Measurements from ENCODE around the gene ZNF205. TPM values are rescaled to one million over a fixed set of nuclear protein-coding genes. Genes with fewer than 3 reads are reported as not detected.

Gene ZNF205
- total RNA-seq, 2 experiments from 2014 or later = 0.35 to 0.36 TPM

GRCh38 chr16:3106205-3106928 lies 6.0 kb upstream of the ZNF205 start:
- Mint-ChIP-seq H3K36me3 (no peaks in the 10 kb centered on the region), H3K27me3 (no peaks in the 10 kb centered on the region), H3K9me3 (no peaks in the 10 kb centered on the region), H3K4me3 (peak overlapping the region; percentile 81), H3K27ac (peak overlapping the region; percentile 92), H3K4me1 (peaks cover 10% of the 10 kb centered on the region)
- peak; percentile 95 for DNase-seq

DNA sequence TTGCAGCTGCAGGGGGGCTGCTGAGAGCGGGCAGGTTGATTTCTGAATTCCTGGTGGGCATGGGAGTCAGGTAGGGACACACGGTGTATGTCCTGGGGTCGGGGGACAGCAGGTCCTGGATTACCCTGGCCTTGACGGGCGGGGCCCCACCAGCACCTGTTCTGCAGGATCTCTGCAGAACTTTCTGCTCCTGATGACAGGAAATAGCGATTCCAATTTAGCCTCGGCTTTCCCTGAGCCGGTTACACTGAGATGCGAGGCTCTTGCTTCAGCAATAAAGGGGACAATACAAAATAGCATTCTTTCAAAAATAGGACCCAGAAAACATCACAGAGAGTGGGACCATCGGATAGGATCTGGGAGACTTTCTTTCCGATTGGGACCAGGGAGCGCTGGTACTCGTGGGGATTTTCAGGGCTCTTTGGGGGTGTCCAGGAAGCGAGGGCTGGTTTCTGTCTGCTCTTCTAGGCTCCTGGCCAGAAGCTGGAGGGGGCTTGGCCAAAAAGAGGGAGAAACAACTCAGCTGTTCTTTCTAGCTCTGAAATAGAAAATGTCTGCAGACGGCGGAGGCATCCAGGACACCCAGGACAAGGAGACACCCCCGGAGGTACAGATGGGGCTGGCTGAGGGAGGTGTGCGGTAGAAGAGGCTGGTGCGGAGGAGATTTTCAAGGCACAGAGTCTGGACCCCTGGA lies 642 bp downstream of the ZNF205 start:
- Mint-ChIP-seq H3K9me3 (no peaks in the 10 kb centered on the region), H3K36me3 (no peaks in the 10 kb centered on the region), H3K27ac (no peak overlapping the region), H3K4me3 (peak overlapping the region; percentile 30), H3K27me3 (no peaks in the 10 kb centered on the region), H3K4me1 (no peaks in the 10 kb centered on the region)
- DNase-seq = no peak

DNA sequence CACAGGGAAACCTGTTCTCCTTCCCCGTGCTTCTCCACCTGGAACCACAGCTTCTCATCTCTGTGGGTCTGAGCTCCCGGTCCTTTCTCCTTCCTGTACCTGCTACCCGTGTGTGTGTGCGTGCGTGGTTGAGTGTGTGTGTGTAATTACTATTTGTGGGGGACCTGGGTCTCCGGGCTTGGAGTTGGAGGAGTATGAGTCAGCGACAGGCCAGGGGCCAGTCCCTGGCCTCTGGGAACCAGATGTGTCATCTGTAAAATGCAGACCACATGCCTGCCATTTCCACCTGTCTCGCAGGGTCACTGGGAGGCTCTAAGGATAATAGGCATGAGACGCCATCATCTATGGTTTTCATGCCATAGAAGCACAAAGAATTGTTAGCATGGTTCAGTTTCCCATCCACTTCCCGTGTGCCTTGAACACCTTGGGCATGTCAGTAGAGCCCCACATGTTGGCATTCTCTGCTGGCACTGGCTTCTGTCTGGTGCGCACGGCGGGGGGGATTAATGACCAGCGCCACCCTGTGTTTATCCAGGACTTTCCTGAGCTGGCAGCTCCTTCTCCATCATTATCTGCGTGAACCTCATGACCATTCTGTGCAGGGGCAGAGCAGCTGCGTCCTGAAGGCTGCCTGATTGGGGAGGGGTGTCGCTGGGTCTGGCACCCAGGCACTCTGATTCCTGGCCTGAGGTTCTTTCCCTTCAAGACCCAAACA lies 1.5 kb downstream of the ZNF205 start:
- no peaks in the 10 kb centered on the region for H3K4me1 Mint-ChIP-seq
- H3K4me3 Mint-ChIP-seq = no peak overlapping the region
- H3K27me3 Mint-ChIP-seq = no peaks in the 10 kb centered on the region
- no peaks in the 10 kb centered on the region for H3K36me3 Mint-ChIP-seq
- no peak overlapping the region for H3K27ac Mint-ChIP-seq
- no peak for DNase-seq
- H3K9me3 Mint-ChIP-seq = no peaks in the 10 kb centered on the region

DNA sequence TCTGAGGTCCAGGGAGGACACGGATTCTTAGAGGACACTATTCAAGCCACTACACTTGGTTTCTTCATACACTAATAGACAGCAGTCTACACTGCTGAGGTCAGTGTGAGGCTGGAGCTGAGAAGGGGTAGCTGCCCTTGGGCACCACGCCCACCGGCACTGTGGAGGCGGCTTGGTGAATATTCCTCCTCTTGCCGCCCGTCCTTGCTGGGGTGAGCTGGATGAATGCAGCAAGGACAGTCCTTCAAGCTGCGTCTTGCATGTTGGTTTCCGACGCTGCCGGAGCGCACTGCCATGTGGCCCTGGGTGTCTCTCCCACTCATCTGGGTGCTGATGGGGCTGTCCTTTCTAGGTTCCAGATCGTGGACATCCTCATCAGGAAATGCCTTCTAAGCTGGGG lies 2.6 kb downstream of the ZNF205 start:
- DNase-seq = no peak
- H3K9me3 Mint-ChIP-seq = no peaks in the 10 kb centered on the region
- no peaks in the 10 kb centered on the region for H3K36me3 Mint-ChIP-seq
- no peaks in the 10 kb centered on the region for H3K4me1 Mint-ChIP-seq
- no peaks in the 10 kb centered on the region for H3K27me3 Mint-ChIP-seq
- H3K27ac Mint-ChIP-seq = no peak overlapping the region
- H3K4me3 Mint-ChIP-seq = no peak overlapping the region

- no peaks in the 10 kb centered on the region for H3K4me1 Mint-ChIP-seq
- no peak overlapping the region for H3K27ac Mint-ChIP-seq
- no peaks in the 10 kb centered on the region for H3K27me3 Mint-ChIP-seq
- no peaks in the 10 kb centered on the region for H3K36me3 Mint-ChIP-seq
- no peaks in the 10 kb centered on the region for H3K9me3 Mint-ChIP-seq
- DNase-seq = no peak
- H3K4me3 Mint-ChIP-seq = no peak overlapping the region
Measured at GRCh38 chr16:3115561-3115960, 3.2 kb downstream of the ZNF205 start.

- DNase-seq = no peak
- no peak overlapping the region for H3K27ac Mint-ChIP-seq
- no peaks in the 10 kb centered on the region for H3K36me3 Mint-ChIP-seq
- H3K4me1 Mint-ChIP-seq = peaks cover 1% of the 10 kb centered on the region
- no peaks in the 10 kb centered on the region for H3K27me3 Mint-ChIP-seq
- no peaks in the 10 kb centered on the region for H3K9me3 Mint-ChIP-seq
- no peak overlapping the region for H3K4me3 Mint-ChIP-seq
Measured at GRCh38 chr16:3118204-3118790, 5.9 kb downstream of the ZNF205 start.

GRCh38 chr16:3118846-3119245 lies 6.5 kb downstream of the ZNF205 start:
- Mint-ChIP-seq H3K9me3 (no peaks in the 10 kb centered on the region), H3K36me3 (no peaks in the 10 kb centered on the region), H3K27me3 (no peaks in the 10 kb centered on the region), H3K27ac (no peak overlapping the region), H3K4me3 (no peak overlapping the region), H3K4me1 (peaks cover 6% of the 10 kb centered on the region)
- no peak for DNase-seq

- peaks cover 7% of the 10 kb centered on the region for H3K4me1 Mint-ChIP-seq
- no peaks in the 10 kb centered on the region for H3K9me3 Mint-ChIP-seq
- no peak overlapping the region for H3K27ac Mint-ChIP-seq
- no peaks in the 10 kb centered on the region for H3K36me3 Mint-ChIP-seq
- DNase-seq = no peak
- no peak overlapping the region for H3K4me3 Mint-ChIP-seq
- H3K27me3 Mint-ChIP-seq = no peaks in the 10 kb centered on the region
Measured at GRCh38 chr16:3119286-3119685, 6.9 kb downstream of the ZNF205 start.

DNA sequence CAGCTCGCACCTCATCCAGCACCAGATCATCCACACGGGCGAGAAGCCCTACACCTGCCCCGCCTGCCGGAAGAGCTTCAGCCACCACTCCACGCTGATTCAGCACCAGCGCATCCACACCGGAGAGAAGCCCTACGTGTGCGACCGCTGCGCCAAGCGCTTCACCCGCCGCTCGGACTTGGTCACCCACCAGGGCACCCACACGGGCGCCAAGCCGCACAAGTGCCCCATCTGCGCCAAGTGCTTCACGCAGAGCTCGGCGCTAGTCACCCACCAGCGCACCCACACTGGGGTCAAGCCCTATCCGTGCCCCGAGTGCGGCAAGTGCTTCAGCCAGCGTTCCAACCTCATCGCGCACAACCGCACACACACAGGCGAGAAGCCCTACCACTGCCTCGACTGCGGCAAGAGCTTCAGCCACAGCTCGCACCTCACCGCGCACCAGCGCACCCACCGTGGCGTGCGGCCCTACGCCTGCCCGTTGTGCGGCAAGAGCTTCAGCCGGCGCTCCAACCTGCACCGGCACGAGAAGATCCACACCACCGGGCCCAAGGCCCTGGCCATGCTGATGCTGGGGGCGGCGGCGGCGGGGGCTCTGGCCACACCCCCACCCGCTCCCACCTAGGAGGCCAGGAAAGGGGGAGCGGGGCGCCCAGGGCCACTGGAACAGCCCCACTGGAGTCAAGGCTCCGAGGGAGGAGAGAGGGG lies 7.5 kb downstream of the ZNF205 start:
- H3K4me1 Mint-ChIP-seq = peaks cover 7% of the 10 kb centered on the region
- H3K27ac Mint-ChIP-seq = no peak overlapping the region
- H3K4me3 Mint-ChIP-seq = no peak overlapping the region
- H3K9me3 Mint-ChIP-seq = no peaks in the 10 kb centered on the region
- H3K27me3 Mint-ChIP-seq = no peaks in the 10 kb centered on the region
- no peak for DNase-seq
- no peaks in the 10 kb centered on the region for H3K36me3 Mint-ChIP-seq

DNA sequence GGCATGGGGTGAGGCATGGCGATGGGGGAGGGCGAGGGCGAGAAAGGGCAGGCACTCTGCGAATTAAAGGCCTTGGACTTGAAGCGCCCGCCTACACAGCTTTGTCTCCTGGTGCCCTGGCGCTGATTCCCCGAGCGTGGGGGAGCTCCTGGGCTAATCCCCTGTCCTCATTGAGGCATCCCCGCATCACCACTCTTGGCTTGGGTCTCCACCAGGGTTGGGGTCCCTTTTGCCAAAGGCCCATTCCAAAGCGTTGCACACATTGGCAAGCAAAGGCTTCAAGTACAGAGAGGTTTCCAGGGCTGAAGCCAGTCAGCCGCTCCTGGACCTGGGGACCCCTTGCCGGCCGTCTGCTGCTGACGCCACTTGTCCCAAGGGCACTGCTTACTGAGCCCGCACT lies 8.0 kb downstream of the ZNF205 start:
- Mint-ChIP-seq H3K27me3 (no peaks in the 10 kb centered on the region), H3K4me3 (no peak overlapping the region), H3K9me3 (no peaks in the 10 kb centered on the region), H3K36me3 (peaks cover 3% of the 10 kb centered on the region), H3K4me1 (peaks cover 11% of the 10 kb centered on the region), H3K27ac (no peak overlapping the region)
- DNase-seq = no peak

DNA sequence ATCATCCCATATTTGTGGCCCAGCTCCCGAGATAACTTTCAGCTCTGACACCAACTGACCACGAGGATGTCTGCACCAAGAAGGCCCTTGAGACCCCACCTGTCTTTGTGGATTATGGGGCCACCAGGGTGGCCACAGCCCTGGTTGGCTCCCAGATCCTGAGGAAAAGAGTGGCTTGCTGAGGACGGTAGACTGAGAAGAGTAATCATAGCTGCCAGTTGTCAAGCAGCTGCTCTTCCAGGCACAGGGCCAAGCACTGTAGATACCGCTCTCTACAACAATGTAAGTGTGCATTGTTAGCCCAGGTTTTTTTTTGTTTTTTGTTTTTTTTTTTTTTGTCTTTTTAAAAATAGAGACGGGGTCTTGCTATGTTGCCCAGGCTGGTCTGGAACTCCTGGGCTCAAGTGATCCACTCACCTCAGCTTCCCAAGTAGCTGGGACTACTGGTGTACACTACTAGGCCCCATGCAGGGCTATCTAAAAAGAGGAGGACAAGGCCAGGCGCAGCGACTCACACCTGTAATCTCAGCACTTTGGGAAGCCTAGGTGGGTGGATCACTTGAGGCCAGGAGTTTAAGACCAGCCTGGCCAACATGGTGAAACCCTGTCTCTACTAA lies 9.6 kb downstream of the ZNF205 start:
- Mint-ChIP-seq H3K27me3 (no peaks in the 10 kb centered on the region), H3K4me1 (peaks cover 11% of the 10 kb centered on the region), H3K9me3 (no peaks in the 10 kb centered on the region), H3K4me3 (no peak overlapping the region), H3K27ac (no peak overlapping the region), H3K36me3 (peaks cover 5% of the 10 kb centered on the region)
- DNase-seq = no peak

- Mint-ChIP-seq H3K27me3 (no peaks in the 10 kb centered on the region), H3K4me1 (peaks cover 18% of the 10 kb centered on the region), H3K4me3 (peak overlapping the region; percentile 95), H3K36me3 (peaks cover 8% of the 10 kb centered on the region), H3K27ac (peak overlapping the region; percentile 52), H3K9me3 (no peaks in the 10 kb centered on the region)
- DNase-seq = no peak
Measured at GRCh38 chr16:3122926-3123570, 10.7 kb downstream of the ZNF205 start.

- Mint-ChIP-seq H3K27me3 (no peaks in the 10 kb centered on the region), H3K4me3 (peak overlapping the region; percentile 95), H3K4me1 (peaks cover 26% of the 10 kb centered on the region), H3K36me3 (peaks cover 13% of the 10 kb centered on the region), H3K27ac (peak overlapping the region; percentile 92), H3K9me3 (no peaks in the 10 kb centered on the region)
- DNase-seq = peak; percentile 96
Measured at GRCh38 chr16:3123986-3124886, 11.8 kb downstream of the ZNF205 start.

All from activated naive CD8-positive, alpha-beta T cell treated with anti-CD3 and anti-CD28 coated beads for 36 hours (primary cell).